Measurements from ENCODE around the gene FN3KRP.

- peak in 5 of 6 experiments; percentile 9 to 68 (median 57) for TF ChIP-seq CTCF (IDR thresholded peaks at IDR 0.05)
- no peak for TF ChIP-seq POLR2A (IDR thresholded peaks at IDR 0.05)
Measured at GRCh38 chr17:82767041-82767754, 50.7 kb downstream of the FN3KRP start.
